GM18511 (cell line): ENCODE results near the gene CEP295NL.
"Not testable (repeated sequence)": the region's sequence is repeated elsewhere in the genome, so short reads cannot be mapped to it uniquely, and the experiment has no call there.

Experiments
- ATAC-seq: cut with Tn5 transposase; IDR thresholded peaks from one replicate; pipeline ENCODE4 v1.9.1; 2021; ENCODE audit warnings: mild to moderate bottlenecking, moderate library complexity; ENCODE audit not compliant: unreplicated experiment

The CEP295NL gene

DNA sequence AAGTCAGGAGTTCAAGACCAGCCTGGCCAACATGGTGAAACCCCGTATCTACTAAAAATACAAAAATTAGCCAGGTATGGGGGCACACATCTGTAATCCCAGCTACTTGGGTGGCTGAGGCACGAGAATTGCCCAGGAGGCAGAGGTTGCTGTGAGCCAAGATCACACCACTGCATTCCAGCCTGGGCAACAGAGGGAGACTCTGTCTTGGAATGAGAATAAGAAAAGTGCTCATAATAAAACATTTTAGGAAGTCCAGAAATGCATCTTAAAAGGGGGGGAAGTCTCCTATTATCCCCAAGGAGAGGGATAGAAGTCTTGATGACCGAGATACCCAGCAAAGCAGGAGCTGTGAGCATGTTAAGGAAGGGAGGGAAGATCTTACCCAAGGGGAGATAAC lies 36.0 kb downstream of the CEP295NL start:
- ATAC-seq, result not testable (repeated sequence)

DNA sequence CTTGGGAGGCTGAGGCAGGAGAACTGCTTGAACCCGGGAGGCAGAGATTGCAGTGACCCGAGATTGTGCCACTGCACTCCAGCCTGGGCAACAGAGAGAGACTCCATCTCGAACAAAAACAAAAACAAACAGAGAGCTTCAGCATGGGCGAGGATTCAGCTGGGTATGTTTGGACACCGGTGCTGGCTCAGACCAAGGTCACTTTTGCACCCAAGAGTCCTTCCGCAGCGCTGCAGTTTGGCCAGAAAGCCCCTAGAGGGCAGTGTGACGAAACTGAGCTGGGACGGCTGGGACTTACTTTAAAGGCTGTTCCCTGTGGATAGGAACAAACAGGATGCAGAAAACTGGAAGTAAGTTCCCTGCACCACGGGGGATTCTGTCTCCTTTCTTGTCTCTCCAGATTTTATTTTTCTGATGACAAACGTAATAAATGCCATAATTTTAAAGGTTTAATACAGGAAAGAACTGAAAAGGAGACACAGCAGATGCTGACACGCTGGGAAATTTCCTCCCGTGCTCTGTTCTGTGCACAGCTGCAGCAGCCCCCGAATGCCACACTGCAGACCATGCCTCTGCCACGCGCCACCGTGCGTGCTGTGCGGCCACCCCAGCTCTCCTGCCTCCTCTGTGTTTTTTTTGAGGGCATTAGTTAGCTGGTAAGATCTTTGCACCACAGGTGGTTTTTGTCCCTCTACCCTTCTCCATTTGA lies 37.2 kb downstream of the CEP295NL start:
- ATAC-seq, result no peak

DNA sequence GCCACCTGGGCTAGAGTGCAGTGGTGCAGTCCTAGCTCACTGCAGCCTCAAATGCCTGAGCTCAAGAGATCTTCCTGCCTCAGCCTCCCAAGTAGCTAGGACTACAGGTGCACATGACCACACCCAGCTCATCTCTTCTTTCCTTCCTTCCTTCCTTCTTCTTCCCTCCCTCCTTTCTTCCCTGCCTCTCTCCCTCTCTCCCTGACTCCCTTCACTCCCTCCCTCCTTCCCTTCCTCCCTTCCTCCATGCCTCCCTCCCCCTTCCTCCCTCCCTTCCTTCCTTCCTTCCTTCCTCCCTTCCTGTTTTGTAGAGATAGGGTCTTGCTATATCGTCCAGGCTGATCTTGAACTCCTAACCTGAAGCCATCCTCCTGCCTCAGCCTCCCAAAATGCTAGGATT lies 38.9 kb downstream of the CEP295NL start:
- no peak for ATAC-seq

- ATAC-seq, result no peak
Observed at GRCh38 chr17:78862073-78863023, 40.7 kb downstream of the CEP295NL start.

- ATAC-seq, result no peak
Observed at GRCh38 chr17:78861229-78861628, 41.8 kb downstream of the CEP295NL start.

GRCh38 chr17:78859051-78859450 lies 44.0 kb downstream of the CEP295NL start:
- ATAC-seq, result no peak

- ATAC-seq, result no peak
Observed at GRCh38 chr17:78857266-78857665, 45.7 kb downstream of the CEP295NL start.

DNA sequence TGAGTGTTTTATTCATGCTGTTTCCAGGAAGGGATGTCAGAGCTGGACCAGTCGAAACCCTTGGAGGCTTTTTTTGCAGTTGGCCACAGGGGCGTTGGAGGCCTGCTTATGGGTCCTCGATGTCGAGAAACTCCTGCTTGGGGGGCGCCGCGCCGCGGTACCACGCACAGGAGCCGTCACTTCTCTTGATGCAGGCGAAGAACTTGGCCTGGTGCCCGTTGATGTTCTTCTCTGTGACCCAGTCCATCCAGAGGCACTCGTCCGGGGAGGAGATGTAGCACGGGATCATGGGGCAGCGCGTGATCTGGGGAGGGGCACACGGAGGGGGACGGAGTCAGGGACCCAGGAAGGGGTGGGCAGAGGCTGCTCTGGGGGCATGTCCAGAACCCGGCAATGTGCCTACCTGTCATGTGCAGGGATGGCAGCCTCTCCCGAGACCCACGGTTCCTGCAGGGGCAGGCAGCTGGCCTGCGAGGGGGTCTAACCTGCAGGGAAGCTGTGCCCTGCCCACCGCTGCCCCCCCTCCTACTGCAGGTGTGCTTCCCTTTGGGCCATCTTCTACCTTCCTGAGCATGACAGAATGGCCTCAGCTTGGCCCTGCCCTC lies 47.3 kb downstream of the CEP295NL start:
- ATAC-seq, result no peak

DNA sequence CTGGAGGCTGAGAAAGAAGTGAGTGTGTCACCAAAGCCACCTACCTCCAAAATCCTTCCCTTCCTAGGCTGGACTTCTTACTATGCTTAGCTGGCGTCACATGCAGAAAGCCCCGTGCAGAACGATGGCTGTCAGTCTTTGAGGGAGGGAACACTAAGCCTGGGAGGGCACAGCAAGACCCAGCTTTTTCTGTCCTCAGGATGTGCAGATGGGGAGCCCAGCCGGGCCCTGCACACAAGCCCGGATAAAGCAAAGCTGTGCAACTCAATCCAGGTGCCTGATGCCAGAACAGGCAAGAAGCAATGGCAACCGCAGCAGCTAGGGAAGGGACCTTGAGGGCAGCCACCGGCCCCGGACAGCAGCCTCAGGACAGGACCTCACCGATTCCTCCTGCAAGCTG lies 48.5 kb downstream of the CEP295NL start:
- ATAC-seq, result no peak

- no peak for ATAC-seq
Observed at GRCh38 chr17:78853926-78854394, 49.0 kb downstream of the CEP295NL start.

- no peak for ATAC-seq
Observed at GRCh38 chr17:78852709-78853121, 50.3 kb downstream of the CEP295NL start.

DNA sequence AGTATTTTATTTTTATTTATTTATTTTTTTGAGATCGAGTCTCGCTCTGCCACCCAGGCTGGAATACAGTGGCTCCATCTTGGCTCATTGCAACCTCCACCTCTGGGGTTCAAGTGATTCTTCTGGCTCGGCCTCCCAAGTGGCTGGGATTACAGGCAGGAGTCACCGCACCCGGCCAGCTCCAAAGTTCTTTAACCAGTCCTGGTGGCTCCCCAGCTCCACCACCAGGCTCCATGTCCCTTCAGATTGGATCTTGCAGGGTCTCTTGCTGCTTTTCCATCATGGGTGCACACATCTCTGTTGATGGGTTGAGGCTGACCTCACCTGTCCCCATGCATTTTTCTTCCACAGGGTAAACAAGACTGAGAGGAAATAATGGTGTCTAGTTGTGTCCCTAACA lies 54.0 kb downstream of the CEP295NL start:
- ATAC-seq, result no peak

- ATAC-seq, result no peak
Observed at GRCh38 chr17:78847052-78847451, 55.9 kb downstream of the CEP295NL start.

DNA sequence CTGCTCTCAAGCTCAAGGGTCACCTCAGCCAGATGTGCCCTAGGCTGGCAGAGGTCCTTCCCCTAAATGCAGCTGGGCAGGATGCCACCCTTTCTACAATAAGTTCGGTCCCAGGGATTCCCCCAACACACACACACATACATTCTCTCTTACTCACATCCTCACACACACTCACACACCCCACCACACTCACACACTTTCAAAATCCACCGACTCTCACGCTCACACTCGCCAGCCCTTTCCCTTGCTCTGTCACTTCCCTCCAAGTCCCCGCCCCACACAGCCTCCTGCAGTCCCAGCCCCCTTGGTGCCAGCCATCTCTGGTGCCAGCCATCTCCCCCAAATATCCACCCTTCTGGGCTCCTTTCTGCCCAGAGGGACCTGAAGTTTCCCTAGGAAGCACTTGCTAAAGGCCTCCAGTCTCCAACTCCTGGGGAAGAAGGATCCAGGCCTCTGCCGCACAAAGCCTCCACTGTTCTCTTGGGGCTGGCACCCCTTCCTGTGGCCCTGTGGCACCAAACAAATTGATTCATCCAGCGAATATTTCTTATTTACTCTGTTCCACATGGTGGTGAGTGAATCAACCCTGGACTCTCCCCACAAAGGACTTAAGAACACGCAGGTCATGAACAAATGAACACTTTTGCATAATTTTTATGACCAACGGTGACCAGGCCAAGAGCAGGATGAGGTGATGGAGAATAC lies 58.5 kb downstream of the CEP295NL start:
- ATAC-seq, result no peak

GRCh38 chr17:78842881-78843565 lies 60.0 kb downstream of the CEP295NL start:
- ATAC-seq, result no peak

DNA sequence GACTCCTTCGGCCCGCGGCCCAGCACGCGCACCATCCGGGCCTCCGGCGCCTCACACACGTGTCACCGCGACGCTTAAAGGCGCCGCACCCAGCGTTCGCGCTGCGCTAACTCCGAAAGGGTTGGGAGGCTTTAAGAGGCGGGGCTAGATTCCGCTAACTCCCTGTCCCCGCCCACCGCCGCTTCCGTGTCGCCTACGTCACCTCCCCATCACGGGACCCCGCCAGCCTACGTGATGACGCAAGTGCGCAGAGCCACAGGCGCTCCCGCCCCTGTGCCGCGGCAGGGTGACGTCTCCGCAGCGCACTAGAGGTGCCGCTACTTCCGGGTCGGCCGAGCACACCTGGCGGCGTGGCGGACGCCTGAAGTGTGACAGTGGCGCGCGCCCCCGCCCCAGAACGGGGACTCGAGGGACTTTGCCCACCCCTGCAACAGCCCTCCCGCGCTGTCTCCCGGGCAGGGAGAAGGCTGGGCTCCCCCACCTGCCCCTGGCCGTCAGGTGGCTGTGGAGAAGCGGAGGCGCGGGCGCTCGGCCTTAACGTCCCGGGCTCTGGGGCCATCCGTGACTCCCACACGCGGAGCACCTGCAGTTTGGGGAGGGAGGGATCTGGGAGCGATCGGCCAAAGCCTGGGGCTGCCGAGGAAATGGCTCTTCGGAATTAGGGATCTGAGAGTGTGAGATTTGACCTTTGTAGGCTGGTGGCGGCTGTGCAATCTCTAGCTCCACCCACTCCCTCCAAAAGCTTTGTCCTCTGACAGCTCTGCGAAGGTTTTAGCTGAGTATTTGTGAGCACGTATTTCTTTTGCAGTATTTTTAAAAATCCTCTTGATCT lies 62.0 kb downstream of the CEP295NL start, which contains the start of gene USP36:
TSS of gene USP36 (minus strand) at position 35 of the 832 bp plus-strand sequence. CDS start 4,451 bp downstream, outside the sequence.
- ATAC-seq, result peak; percentile 83
